Neural cell (in vitro differentiated cells): ENCODE measurements around the gene ALG6.

Source experiments
- EP300 ChIP-seq: fragments of 450-650 bp; conservative IDR thresholded peaks from 2 replicates; pipeline ENCODE4 v1.6.1; 2014; ENCODE audit warnings: antibody characterized with exemption, mild to moderate bottlenecking, moderate library complexity; ENCODE audit not compliant: poor library complexity, severe bottlenecking
- RAD21 ChIP-seq: fragments of 450-650 bp; conservative IDR thresholded peaks from 2 replicates; pipeline ENCODE4 v1.6.1; 2014; ENCODE audit warnings: antibody characterized with exemption, mild to moderate bottlenecking, moderate library complexity
- TF ChIP-seq, protein P1 (sequence below): fragments of 450-650 bp; IDR thresholded peaks from 2 replicates; pipeline ENCODE4 v1.5.1; 2014; ENCODE audit warnings: antibody characterized with exemption, mild to moderate bottlenecking, moderate library complexity; ENCODE audit not compliant: poor library complexity, severe bottlenecking

DNA sequence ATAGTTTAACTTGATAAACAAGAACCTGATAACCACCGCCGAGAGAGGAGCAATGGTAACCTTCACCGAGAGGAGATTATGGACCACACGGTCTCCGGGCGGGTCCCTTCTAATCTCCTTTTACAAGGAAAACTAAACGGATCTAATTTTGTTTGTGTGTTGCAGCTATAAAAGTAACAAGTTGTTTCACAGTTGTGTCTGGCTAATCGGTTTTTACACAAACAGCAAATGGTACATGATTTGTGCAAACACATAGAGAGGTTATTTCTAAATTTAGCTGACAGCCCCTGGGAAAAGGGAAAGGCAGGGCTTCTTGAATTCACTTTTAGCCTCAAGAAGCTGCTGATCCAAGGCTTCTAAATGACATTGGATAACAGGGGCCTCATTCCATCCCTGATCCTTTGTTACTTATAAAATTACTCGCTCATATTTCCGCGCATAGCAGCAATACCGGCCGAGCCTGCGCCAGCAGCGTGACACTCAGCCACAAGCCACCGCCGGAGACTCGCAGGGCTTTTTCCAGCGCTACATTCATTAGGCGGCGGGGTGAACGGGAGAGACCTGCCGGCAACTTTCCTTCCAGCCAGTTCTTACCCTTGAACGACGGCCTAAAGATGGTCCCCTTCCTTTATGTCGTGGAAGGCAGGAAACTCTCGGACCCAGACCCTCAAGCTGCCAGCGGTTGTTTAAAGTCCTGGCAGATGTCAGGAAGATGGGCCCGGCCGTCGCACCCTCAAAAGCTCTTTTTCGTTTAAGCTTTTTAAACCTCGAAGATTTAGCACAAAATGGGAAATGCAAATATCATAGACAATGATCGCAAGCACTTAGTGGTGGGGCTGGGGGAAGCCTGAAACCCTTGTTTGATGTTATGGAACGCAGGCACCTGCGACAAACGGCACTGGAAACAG is 40.7 kb upstream of the ALG6 start:
- TF ChIP-seq EP300 (no peak), RAD21 (no peak)
- TF ChIP-seq, protein P1, sequence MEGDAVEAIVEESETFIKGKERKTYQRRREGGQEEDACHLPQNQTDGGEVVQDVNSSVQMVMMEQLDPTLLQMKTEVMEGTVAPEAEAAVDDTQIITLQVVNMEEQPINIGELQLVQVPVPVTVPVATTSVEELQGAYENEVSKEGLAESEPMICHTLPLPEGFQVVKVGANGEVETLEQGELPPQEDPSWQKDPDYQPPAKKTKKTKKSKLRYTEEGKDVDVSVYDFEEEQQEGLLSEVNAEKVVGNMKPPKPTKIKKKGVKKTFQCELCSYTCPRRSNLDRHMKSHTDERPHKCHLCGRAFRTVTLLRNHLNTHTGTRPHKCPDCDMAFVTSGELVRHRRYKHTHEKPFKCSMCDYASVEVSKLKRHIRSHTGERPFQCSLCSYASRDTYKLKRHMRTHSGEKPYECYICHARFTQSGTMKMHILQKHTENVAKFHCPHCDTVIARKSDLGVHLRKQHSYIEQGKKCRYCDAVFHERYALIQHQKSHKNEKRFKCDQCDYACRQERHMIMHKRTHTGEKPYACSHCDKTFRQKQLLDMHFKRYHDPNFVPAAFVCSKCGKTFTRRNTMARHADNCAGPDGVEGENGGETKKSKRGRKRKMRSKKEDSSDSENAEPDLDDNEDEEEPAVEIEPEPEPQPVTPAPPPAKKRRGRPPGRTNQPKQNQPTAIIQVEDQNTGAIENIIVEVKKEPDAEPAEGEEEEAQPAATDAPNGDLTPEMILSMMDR: no peak
